Measurements from ENCODE around the gene PCLO.
"Not testable (repeated sequence)": the region's sequence is repeated elsewhere in the genome, so short reads cannot be mapped to it uniquely, and the experiment has no call there.

Gene PCLO

DNA sequence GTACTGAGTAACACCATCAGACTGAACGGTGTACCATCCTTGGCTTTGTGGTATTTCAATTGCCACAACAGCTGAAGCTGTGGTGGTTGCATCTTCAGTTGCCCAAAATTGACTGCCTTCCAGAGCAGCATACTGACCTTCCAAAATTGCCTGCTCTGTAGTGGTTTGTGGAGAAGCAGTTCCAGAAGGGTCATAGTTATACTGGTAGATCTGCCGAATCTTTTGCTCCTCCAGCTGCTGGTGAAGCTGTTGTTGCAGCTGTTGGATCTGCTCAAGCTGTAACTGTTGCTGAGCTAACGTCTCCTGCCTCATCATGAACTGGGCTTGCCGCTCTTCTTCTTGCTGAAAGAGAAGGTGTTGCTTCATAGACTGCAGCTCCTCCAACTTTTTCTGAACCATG is 212.2 kb downstream of the PCLO start:
- DNase-seq (ENCODE audit: low spot score in 2 of 2): no peak
- no peaks in the 10 kb centered on the region for H3K9me3 ChIP-seq
- no peaks in the 10 kb centered on the region for H3K36me3 ChIP-seq (replicated peaks)
- in situ Hi-C loops (cut with MboI; ENCODE audit: low sequenced_read_pairs): no loop called here
- H3K4me3 ChIP-seq: no peak overlapping the region
- H3K4me1 ChIP-seq: no peaks in the 10 kb centered on the region
- no peaks in the 10 kb centered on the region for H3K27me3 ChIP-seq (ENCODE audit: low read depth)

DNA sequence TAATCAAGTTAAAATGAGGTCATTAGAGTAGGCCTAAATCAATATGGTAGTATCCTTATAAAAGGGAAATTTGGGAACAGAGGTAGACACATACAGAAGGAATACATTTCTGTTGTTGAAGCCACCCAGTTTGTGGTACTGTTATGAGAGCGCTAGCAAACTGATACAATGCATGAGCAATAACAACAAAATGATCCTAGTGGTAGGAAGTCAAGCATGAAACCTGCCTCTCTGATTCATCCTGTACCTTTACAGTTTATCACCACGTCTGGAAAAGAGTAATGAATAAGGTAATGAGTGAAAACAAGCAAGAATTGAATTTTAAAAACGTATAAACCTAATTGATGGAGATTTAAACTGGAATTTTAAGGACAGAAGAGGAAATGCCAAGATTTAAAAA is 217.2 kb downstream of the PCLO start:
- Histone ChIP-seq H3K9me3 (no peaks in the 10 kb centered on the region), H3K27me3 (ENCODE audit: low read depth) (no peaks in the 10 kb centered on the region), H3K4me1 (no peaks in the 10 kb centered on the region), H3K4me3 (no peak overlapping the region), H3K36me3 (replicated peaks) (no peaks in the 10 kb centered on the region)
- in situ Hi-C loops (cut with MboI; ENCODE audit: low sequenced_read_pairs): no loop called here
- DNase-seq (ENCODE audit: low spot score in 2 of 2): no peak

DNA sequence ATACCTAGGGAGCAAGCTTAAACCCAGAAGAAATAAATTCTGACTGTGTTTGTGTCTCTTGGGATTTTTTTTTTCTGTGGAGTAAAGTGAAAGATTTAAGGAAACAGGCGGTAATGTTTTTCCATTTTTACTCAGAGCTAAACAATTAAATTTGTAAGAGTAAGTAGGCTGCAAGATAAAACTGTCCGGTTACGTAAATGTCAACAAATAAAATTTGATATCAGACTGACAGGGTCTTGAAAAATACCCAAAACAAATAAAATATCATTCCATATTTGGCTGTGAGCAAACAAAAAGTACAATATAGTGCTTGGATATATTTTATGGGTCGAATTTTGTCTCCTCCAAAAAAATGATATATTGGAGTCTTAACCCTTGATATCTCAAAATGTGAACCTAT is 217.6 kb downstream of the PCLO start:
- Histone ChIP-seq H3K27me3 (ENCODE audit: low read depth) (no peaks in the 10 kb centered on the region), H3K9me3 (no peaks in the 10 kb centered on the region), H3K4me3 (no peak overlapping the region), H3K4me1 (no peaks in the 10 kb centered on the region), H3K36me3 (replicated peaks) (no peaks in the 10 kb centered on the region)
- no peak for DNase-seq (ENCODE audit: low spot score in 2 of 2)
- in situ Hi-C loops (cut with MboI; ENCODE audit: low sequenced_read_pairs): no loop called here

DNA sequence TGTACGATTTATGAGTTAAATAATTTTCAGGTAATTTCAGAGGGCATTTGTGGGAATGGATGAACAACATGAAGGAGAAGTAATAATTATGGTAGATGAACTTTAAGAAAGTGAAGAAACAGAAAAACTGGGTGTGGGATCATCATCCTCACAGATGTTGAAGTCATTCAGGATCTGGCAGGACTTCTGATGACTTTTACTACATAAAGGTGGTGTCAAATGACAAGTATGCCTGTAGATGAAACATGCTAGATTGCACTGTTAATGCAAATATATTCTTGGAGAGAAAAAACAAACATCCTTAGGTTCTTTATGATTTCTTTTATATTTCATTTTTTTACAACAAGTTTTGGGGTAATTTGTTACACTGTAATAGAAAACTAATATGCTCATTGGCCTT is 230.2 kb downstream of the PCLO start:
- DNase-seq (ENCODE audit: low spot score in 2 of 2): no peak
- Histone ChIP-seq H3K36me3 (replicated peaks) (no peaks in the 10 kb centered on the region), H3K4me1 (no peaks in the 10 kb centered on the region), H3K9me3 (no peaks in the 10 kb centered on the region), H3K27me3 (ENCODE audit: low read depth) (no peaks in the 10 kb centered on the region), H3K4me3 (no peak overlapping the region)
- in situ Hi-C loops (cut with MboI; ENCODE audit: low sequenced_read_pairs): no loop called here

DNA sequence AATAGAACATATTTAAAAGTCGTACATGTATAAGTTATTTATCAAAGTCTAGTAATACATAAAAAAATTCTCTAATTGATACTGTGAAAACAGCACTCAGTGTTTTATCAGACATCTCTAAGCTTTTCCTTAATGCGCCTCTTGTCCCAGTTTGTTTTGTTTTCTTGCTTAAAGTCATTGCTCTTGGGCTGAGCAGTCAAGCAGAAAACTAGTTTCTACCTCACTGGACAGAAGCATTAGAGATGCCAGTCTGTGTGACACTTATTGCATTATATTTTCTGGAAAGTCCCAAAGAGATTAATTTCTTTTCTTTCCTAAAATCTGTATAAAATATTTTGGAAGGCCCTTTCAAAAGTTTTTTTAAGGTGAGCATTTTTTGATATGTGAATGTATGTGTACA is 236.2 kb downstream of the PCLO start:
- H3K4me1 ChIP-seq: no peaks in the 10 kb centered on the region
- H3K9me3 ChIP-seq: no peaks in the 10 kb centered on the region
- H3K36me3 ChIP-seq (replicated peaks): no peaks in the 10 kb centered on the region
- H3K4me3 ChIP-seq: no peak overlapping the region
- in situ Hi-C loops (cut with MboI; ENCODE audit: low sequenced_read_pairs): no loop called here
- DNase-seq (ENCODE audit: low spot score in 2 of 2): no peak
- no peaks in the 10 kb centered on the region for H3K27me3 ChIP-seq (ENCODE audit: low read depth)

DNA sequence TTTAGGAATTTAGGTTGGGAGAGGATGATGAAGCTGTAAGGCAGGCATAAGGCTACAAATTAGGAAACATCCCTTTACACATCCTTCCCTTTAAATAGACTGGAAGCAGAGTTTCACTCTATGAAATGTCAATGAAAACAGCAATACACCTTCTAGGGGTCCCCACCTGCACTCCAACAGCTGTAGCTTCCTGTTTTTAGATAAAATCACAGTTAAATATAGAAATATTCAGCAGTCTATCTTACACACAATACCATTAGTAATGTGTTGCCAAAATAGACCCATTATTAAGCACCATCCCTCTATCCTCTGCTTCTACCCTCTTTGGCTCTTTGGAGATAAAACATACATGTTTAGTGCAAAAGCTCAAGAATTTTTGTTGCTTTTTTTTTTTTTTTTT is 237.4 kb downstream of the PCLO start:
- DNase-seq (ENCODE audit: low spot score in 2 of 2): no peak
- no peaks in the 10 kb centered on the region for H3K27me3 ChIP-seq (ENCODE audit: low read depth)
- H3K4me1 ChIP-seq: no peaks in the 10 kb centered on the region
- H3K9me3 ChIP-seq: no peaks in the 10 kb centered on the region
- no peaks in the 10 kb centered on the region for H3K36me3 ChIP-seq (replicated peaks)
- H3K4me3 ChIP-seq: no peak overlapping the region
- in situ Hi-C loops (cut with MboI; ENCODE audit: low sequenced_read_pairs): no loop called here

DNA sequence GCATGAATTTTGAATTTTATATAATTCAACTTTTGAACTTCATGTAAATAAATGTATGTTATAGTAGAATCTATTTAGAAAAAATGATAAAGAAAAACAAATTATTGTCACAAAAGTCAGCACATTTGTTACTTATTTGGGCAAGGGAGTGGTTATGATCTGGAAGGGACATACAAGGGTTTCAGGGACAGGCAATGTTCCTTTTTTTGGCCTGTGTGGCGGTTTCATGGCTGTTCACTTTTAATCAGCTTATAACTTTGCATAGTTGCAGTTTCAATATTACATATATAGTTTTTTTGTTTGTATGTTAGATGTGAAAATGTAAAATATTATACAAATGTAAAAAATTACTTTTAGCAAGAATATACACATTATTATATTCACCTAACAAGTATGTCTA is 256.2 kb downstream of the PCLO start:
- Histone ChIP-seq H3K4me3 (no peak overlapping the region), H3K36me3 (replicated peaks) (no peaks in the 10 kb centered on the region), H3K9me3 (no peaks in the 10 kb centered on the region), H3K4me1 (no peaks in the 10 kb centered on the region), H3K27me3 (ENCODE audit: low read depth) (no peaks in the 10 kb centered on the region)
- no peak for DNase-seq (ENCODE audit: low spot score in 2 of 2)
- in situ Hi-C loops (cut with MboI; ENCODE audit: low sequenced_read_pairs): no loop called here

DNA sequence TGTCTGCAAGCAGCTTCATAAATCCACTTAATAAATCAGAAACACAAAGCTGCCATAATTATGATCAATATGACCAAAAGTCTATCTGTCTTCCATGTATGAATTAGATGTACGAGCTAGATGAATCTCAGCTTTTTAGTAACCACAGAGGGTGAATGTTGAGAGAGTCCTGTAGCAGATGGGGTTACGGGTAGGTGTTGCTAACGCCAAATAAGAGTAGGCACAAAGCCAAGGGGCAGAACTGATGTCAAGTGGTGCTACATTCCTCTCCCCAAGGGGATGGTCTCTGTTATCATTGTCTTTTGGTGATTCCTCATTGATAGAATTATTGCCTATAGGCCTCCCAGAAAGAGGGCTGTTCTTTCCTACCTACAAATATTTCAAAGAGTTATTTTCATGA is 257.8 kb downstream of the PCLO start:
- Histone ChIP-seq H3K4me3 (no peak overlapping the region), H3K36me3 (replicated peaks) (no peaks in the 10 kb centered on the region), H3K27me3 (ENCODE audit: low read depth) (no peaks in the 10 kb centered on the region), H3K9me3 (no peaks in the 10 kb centered on the region), H3K4me1 (no peaks in the 10 kb centered on the region)
- in situ Hi-C loops (cut with MboI; ENCODE audit: low sequenced_read_pairs): no loop called here
- no peak for DNase-seq (ENCODE audit: low spot score in 2 of 2)

DNA sequence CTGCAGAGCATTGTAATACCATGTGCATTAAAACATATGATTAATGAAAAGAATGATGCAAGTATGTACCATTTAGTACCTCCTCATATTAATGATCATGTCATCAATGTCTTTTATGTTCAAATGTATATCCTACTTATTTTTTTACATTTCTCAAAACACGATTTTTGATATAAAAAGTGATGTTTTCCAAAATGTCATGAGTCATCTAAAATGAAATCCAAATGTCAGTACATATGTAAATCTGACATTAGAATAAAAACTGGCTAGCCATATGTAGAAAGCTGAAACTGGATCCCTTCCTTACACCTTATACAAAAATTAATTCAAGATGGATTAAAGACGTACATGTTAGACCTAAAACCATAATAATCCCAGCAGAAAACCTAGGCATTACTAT is 261.6 kb downstream of the PCLO start:
- H3K36me3 ChIP-seq (replicated peaks); DNase-seq (ENCODE audit: low spot score in 2 of 2); H3K4me1 ChIP-seq; in situ Hi-C loops (cut with MboI; ENCODE audit: low sequenced_read_pairs); H3K27me3 ChIP-seq (ENCODE audit: low read depth); H3K9me3 ChIP-seq; H3K4me3 ChIP-seq: not testable (repeated sequence)

DNA sequence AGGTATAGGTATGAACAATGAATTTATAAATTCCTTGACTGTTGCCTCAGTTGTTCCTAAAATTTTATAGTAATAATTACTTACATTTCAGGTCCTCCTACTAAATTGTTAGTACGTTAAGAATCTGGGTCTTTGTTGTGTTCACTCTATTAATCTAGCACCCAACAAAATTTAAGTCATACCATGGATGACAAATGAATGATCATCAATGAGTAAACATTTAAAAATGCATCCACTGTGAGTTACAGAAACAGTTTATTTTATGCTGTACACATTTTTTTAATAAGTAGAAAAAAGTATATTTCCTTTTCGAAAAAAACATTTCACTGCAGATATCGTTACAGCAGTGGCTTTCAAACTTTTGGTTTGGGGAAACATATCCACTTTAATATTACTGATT is 265.2 kb downstream of the PCLO start:
- Histone ChIP-seq H3K4me3 (no peak overlapping the region), H3K4me1 (no peaks in the 10 kb centered on the region), H3K36me3 (replicated peaks) (no peaks in the 10 kb centered on the region), H3K9me3 (no peaks in the 10 kb centered on the region), H3K27me3 (ENCODE audit: low read depth) (no peaks in the 10 kb centered on the region)
- in situ Hi-C loops (cut with MboI; ENCODE audit: low sequenced_read_pairs): no loop called here
- no peak for DNase-seq (ENCODE audit: low spot score in 2 of 2)

DNA sequence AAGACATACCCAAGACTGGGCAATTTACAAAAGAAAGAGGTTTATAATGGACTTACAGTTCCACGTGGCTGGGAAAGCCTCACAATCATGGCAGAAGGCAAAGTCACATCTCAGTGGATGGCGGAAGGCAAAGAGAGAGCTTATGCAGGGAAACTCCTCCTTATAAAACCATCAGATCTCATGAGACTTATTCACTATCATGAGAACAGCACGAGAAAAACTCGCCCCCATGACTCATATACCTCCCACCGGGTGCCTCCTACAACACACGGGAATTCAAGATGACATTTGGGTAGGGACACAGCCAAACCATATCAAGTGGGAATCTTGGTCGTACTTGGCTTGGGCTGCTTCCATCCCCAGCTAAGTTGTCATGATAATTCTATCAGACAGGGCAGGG is 268.3 kb downstream of the PCLO start:
- H3K27me3 ChIP-seq (ENCODE audit: low read depth); DNase-seq (ENCODE audit: low spot score in 2 of 2); H3K36me3 ChIP-seq (replicated peaks); H3K9me3 ChIP-seq; H3K4me1 ChIP-seq; H3K4me3 ChIP-seq; in situ Hi-C loops (cut with MboI; ENCODE audit: low sequenced_read_pairs): not testable (repeated sequence)

DNA sequence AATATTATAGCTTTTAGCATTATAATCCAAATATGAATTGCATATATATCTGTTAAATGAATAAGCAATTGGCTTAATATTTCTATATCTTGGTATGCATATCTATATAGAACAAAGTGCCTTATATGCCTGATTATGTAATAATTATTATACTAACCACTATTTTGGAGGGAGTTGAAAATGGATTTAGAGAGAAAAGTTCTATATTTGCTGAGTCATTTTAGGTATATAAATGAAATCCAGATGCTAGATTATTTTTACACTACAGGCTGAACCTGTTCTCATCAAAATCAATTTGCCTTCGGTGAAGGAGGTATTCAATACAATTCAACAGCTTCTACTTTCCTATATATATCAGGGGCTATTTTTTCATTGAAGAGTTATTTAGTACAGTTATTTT is 276.4 kb downstream of the PCLO start:
- Histone ChIP-seq H3K27me3 (ENCODE audit: low read depth) (no peaks in the 10 kb centered on the region), H3K4me3 (no peak overlapping the region), H3K4me1 (no peaks in the 10 kb centered on the region), H3K9me3 (no peaks in the 10 kb centered on the region), H3K36me3 (replicated peaks) (no peaks in the 10 kb centered on the region)
- in situ Hi-C loops (cut with MboI; ENCODE audit: low sequenced_read_pairs): no loop called here
- DNase-seq (ENCODE audit: low spot score in 2 of 2): no peak

DNA sequence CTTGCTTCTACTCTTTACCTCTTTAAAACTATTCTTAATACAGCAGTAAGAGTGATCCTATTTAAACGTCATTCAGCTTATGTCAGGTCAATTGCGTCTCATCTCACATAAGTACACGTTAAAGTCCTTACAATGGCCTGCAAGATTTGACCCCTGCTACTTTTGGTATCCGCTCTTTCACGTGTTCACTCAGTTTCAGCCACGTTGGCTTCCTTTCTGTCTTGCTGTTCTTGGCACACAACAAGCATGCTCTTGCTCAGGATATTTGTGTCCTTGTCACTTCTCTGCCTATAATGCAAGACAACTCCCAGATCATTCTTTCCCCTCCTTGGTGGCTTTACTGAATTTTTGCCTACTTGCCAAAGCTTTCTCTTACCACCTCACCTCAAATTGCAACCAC is 296.8 kb downstream of the PCLO start:
- Histone ChIP-seq H3K4me1 (peaks cover 3% of the 10 kb centered on the region; the same call in 1 of the 2 replicates), H3K4me3 (no peak overlapping the region), H3K27me3 (ENCODE audit: low read depth) (no peaks in the 10 kb centered on the region), H3K9me3 (no peaks in the 10 kb centered on the region), H3K36me3 (replicated peaks) (no peaks in the 10 kb centered on the region)
- in situ Hi-C loops (cut with MboI; ENCODE audit: low sequenced_read_pairs): no loop called here
- DNase-seq (ENCODE audit: low spot score in 2 of 2): no peak

DNA sequence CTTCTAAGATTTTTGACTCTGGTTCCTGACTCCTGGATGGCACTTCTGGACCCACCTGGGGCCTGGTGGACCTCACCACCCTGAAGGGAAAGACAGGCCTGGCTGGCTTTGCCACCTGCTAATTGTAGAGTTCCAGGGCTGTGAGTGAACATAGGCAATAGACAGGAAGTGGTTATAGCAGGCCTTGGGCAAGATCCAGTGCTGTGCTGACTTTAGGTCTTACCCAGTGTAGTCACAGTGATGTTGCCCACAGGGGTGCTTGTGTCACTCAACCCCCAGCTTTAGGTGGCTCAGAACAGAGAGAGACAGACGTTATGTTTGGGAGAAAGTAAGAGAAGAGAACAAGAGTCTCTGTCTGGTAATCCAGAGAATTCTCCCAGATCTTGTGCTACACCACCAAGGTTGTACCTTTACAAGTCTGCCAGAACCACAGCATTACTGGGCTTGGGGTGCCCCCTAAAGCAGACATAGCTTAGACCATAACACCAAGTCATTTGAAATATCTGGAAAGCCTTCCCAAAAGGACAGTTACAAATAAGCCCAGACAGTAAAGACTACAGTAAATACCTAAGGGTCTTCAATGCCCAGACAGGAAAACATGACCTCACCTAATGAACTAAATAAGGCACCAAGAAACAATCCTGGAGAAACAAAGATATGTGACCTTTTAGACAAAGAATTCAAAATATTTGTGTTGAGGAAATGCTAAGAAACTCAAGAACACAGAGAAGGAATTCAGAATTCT is 303.4 kb downstream of the PCLO start:
- H3K4me3 ChIP-seq: no peak overlapping the region
- H3K27me3 ChIP-seq (ENCODE audit: low read depth): no peaks in the 10 kb centered on the region
- H3K9me3 ChIP-seq: no peaks in the 10 kb centered on the region
- no peaks in the 10 kb centered on the region for H3K36me3 ChIP-seq (replicated peaks)
- in situ Hi-C loops (cut with MboI; ENCODE audit: low sequenced_read_pairs): no loop called here
- no peaks in the 10 kb centered on the region for H3K4me1 ChIP-seq
- no peak for DNase-seq (ENCODE audit: low spot score in 2 of 2)

DNA sequence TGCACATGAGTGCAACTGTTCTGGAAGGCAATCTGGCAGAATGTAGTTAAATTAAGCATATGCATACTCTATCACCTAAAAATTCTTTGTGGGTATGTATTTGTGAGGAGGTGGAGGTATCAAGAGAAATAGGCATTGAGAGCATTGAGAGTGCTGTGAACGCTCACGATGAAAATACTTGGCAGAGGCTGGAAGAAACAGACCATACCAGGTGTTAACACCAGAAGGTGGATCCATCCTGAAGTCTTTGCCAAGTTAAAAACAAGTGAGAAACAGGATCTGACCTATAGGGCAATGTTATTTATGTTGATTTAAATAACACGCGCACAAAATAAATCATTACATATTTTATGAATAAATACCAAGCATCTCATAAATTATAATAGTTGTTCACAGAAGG is 311.6 kb downstream of the PCLO start:
- Histone ChIP-seq H3K4me1 (no peaks in the 10 kb centered on the region), H3K36me3 (replicated peaks) (no peaks in the 10 kb centered on the region), H3K27me3 (ENCODE audit: low read depth) (no peaks in the 10 kb centered on the region), H3K9me3 (no peaks in the 10 kb centered on the region), H3K4me3 (no peak overlapping the region)
- DNase-seq (ENCODE audit: low spot score in 2 of 2): no peak
- in situ Hi-C loops (cut with MboI; ENCODE audit: low sequenced_read_pairs): no loop called here

Measured in HAP-1 (cell line).